ENCODE data around the gene DPP8.

DPP8 gene

GRCh38 chr15:65423150-65423975 is 94.1 kb downstream of the DPP8 start:
- DNase-seq: no peak

- no peak for DNase-seq
These were observed 95.9 kb downstream of the DPP8 start for GRCh38 chr15:65421360-65422215.

GRCh38 chr15:65420975-65421359 is 96.5 kb downstream of the DPP8 start:
- DNase-seq: no peak

- DNase-seq: no peak
These were observed 98.9 kb downstream of the DPP8 start for GRCh38 chr15:65418596-65418995.

- no peak for DNase-seq
These were observed 100.6 kb downstream of the DPP8 start for GRCh38 chr15:65416845-65417416.

GRCh38 chr15:65414841-65415621 is 102.5 kb downstream of the DPP8 start:
- no peak for DNase-seq

GRCh38 chr15:65413760-65414144 is 103.7 kb downstream of the DPP8 start:
- DNase-seq: no peak

- DNase-seq: no peak
These were observed 104.3 kb downstream of the DPP8 start for GRCh38 chr15:65413051-65413759.

GRCh38 chr15:65412556-65412955 is 104.9 kb downstream of the DPP8 start:
- DNase-seq: no peak

GRCh38 chr15:65411465-65412071 is 105.9 kb downstream of the DPP8 start:
- DNase-seq: no peak

- no peak for DNase-seq
These were observed 106.5 kb downstream of the DPP8 start for GRCh38 chr15:65410972-65411371.

GRCh38 chr15:65410036-65410435 is 107.5 kb downstream of the DPP8 start:
- DNase-seq: no peak

GRCh38 chr15:65409036-65409631 is 108.4 kb downstream of the DPP8 start:
- DNase-seq: no peak

- DNase-seq: no peak
These were observed 109.0 kb downstream of the DPP8 start for GRCh38 chr15:65408324-65409035.

GRCh38 chr15:65406424-65407000 is 111.0 kb downstream of the DPP8 start:
- no peak for DNase-seq

- DNase-seq: no peak
These were observed 111.6 kb downstream of the DPP8 start for GRCh38 chr15:65405791-65406423.

GRCh38 chr15:65404186-65404872 is 113.2 kb downstream of the DPP8 start:
- DNase-seq: no peak

- no peak for DNase-seq
These were observed 114.5 kb downstream of the DPP8 start for GRCh38 chr15:65402961-65403360.

- no peak for DNase-seq
These were observed 115.8 kb downstream of the DPP8 start for GRCh38 chr15:65401611-65402240.

Data from activated CD4-positive, alpha-beta T cell treated with anti-CD3 and anti-CD28 coated beads, Interleukin-2, amount 50 U/mL, for 16 hours (primary cell).